Hepatocyte (in vitro differentiated cells): Measurements from ENCODE around the gene LRBA.

Source experiments
- EZH2 ChIP-seq: fragments of 200-600 bp; sonication (generic); IDR thresholded peaks from 2 replicates; pipeline ENCODE4 v1.6.1; 2016; ENCODE audit warnings: antibody characterized with exemption, mild to moderate bottlenecking, borderline replicate concordance
- EZH2phosphoT487 ChIP-seq: fragments of 200-600 bp; sonication (generic); IDR thresholded peaks from one replicate; pipeline ENCODE4 v1.6.1; 2018; ENCODE audit warnings: antibody characterized with exemption, mild to moderate bottlenecking, low read depth, moderate library complexity; ENCODE audit not compliant: unreplicated experiment, severe bottlenecking
- TF ChIP-seq, protein P1 (sequence below): fragments of 200-600 bp; sonication (generic); IDR thresholded peaks from 2 replicates; pipeline ENCODE4 v1.5.1; 2016; ENCODE audit warnings: antibody characterized with exemption, mild to moderate bottlenecking; ENCODE audit not compliant: poor library complexity

DNA sequence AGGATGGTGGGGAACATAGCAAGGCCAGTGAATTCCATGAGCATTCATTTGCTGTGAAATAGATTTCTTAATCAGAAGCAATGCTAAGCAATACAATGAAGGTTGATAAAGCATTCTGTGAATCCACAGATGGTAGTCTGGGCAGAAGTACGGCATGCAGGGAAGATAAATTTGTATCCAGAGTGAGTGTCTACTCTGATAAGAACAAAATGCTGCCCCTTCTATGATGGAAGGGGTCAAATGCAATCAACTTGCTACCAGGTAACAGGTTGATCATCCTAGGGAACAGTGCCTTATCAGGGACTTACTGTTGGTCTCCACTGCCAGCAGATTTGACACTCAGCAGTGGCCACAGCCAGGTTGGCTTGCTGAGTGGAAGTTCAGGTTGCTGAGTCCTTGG is 243.7 kb downstream of the LRBA start:
- TF ChIP-seq EZH2 (no peak), EZH2phosphoT487 (no peak)
- TF ChIP-seq, protein P1, sequence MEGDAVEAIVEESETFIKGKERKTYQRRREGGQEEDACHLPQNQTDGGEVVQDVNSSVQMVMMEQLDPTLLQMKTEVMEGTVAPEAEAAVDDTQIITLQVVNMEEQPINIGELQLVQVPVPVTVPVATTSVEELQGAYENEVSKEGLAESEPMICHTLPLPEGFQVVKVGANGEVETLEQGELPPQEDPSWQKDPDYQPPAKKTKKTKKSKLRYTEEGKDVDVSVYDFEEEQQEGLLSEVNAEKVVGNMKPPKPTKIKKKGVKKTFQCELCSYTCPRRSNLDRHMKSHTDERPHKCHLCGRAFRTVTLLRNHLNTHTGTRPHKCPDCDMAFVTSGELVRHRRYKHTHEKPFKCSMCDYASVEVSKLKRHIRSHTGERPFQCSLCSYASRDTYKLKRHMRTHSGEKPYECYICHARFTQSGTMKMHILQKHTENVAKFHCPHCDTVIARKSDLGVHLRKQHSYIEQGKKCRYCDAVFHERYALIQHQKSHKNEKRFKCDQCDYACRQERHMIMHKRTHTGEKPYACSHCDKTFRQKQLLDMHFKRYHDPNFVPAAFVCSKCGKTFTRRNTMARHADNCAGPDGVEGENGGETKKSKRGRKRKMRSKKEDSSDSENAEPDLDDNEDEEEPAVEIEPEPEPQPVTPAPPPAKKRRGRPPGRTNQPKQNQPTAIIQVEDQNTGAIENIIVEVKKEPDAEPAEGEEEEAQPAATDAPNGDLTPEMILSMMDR, result no peak
